Raji (cell line): Measurements from ENCODE around the gene COL20A1.

Source experiments
- POLR2A ChIP-seq: IDR thresholded peaks from 2 replicates; pipeline ENCODE4 v1.6.1; 2011; ENCODE audit warnings: low read depth, low read length, control low read depth; ENCODE audit not compliant: insufficient read depth

Gene COL20A1

DNA sequence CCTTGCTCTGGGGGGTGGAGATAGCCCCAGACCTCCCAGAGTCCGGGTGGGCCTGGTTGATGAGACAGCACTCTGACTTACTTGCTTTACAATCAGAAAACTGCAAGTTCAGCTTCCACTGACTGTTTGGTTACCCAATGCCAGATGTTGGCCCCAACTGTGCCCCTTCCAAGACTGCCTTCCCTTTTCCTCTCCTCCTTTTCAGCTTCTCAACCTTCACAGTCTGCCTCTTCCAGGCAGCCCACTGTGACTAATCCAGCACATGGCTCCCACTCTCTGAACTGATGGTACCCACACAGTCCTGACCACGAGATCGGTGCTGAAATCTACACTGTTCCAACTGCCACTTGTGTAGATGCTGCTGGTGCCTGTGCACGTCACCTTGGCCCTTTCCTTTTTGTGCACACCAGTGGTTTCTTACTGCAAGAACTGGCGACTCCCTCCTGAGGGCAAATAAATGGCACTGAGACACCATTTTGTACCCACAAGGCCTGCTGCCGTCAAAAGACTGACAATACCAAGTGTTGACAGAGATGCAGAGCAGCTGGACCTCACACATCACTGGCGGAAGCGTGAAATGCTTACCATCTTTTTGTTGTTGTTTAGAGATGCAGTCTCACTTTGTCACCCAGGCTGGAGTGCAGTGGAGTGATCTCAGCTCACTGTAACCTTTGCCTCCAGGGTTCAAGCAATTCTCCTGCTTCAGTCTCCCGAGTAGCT is 22.2 kb upstream of the COL20A1 start:
- no peak for TF ChIP-seq POLR2A

DNA sequence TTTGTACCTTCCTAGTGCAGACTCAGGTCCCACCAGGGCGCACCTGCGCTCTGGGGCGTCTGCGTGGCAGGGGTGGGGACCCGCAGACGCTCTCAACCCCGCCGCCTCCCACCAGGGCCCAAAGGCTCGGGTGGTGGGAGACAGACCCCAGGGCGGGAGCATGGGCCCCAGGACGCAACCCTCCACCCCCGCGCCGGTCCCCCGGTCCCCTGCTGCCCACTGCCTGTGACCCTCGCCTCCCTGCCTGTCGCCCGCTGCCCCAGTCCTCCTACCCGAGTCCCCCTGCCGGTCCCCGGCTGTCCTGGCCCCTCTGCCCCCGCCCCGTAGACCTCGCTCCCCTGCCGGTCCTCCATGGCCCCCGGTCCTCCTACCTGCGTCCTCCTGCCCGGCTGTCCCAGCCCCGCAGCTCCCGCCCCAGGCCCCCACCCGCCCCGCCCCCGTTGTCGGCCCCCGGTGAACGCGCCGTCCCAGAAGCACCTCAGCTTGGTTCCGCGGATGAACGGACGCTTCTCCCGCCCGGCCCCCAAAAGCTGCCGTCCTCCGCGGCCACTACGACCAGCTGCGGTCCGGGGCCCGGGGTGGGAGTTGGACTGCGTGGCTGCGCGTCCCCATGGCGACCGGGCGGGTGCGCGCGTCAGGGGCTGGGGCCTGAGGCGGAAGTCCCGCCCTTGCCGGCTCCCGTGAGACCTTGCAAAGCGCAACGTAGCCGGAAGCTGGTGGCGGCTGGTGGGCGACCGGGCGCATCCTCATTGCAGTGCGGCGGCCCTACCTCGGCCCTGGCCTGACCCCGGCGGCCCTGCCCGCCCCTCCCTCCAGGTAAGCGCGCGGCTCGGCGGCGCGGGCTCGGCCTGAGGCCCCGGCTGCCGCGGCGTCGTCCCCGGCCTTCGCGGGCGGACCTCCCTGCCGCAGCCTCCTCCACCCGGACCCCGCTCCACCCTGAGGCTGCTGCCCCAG is 20.6 kb upstream of the COL20A1 start, which contains the start of gene ARFGAP1:
Gene ARFGAP1 (plus strand): TSS at position 709 of the 954 bp plus-strand sequence. CDS start 2,768 bp downstream, outside the sequence.
- TF ChIP-seq POLR2A, result peak; percentile 89

GRCh38 chr20:63273059-63273579 is 19.9 kb upstream of the COL20A1 start:
- no peak for TF ChIP-seq POLR2A

DNA sequence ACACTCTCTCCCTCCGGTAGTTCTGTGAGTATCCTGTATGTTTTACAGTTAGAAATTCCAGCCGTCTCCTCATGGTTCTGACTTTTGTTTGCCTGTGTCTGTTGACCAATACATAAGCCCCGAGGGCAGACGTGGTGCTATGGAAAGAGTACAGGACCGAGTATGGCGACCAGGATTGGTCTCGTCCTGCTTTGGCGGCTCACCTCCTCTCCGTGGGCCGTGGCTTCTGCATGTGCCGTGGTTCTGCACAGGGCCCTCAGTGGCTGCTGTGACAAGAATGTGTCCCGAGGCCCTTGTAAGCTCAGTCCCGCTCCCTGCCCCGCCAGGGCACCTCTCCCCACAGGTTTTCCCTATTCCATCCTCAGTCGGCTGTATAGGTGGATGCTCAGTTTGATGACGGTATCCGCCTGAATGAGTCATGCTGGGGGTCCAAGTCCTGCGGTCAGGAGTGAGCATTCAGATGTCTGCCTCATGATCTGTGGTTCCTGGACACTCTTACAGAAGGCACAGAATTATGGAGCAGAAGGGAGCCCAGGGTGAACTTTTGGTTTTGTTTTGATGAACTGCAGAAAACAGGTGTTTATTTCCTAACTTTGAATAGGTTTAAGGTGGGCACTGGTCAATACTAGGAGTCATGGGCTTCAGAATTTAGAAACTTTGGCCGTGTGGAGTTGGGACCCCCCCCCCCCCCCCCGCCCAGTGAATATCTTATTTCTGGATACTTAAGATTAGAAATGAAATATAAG is 19.2 kb upstream of the COL20A1 start:
- no peak for TF ChIP-seq POLR2A

- no peak for TF ChIP-seq POLR2A
Measured at GRCh38 chr20:63274381-63275228, 18.4 kb upstream of the COL20A1 start.

DNA sequence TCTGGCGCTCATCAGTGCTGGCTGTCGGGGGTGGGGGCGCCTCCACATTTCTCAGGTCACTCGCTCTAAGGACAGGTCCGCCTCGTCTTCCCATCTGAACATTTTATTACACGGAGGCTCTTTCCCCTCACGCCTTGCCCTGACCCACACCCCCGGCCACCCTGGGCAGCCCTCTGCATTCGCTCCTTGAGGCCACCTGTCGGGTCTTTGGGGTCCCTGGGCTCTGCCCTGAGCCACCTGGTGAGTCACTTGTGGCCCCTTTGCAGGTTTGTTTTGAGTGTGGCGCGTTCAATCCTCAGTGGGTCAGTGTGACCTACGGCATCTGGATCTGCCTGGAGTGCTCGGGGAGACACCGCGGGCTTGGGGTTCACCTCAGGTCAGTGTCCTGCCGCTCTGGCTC is 17.2 kb upstream of the COL20A1 start:
- no peak for TF ChIP-seq POLR2A

DNA sequence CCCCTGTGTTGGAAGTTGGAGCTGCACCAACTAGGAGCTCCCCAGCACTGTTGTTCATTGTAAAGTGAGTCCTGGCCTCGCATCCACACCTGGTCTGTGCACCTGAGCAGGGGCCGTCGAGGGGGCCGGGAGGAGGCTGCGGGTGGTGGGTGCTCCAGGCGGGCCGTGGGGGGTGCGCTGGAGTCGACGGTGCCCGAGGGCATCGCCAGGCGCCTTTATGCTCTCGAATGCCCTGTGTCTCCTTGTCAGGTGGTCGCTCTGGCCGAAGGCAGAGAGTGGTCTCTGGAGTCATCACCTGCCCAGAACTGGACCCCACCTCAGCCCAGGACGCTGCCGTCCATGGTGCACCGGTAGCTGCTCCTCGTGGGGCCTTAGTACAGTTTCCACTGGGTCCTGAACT is 16.0 kb upstream of the COL20A1 start:
- no peak for TF ChIP-seq POLR2A

- TF ChIP-seq POLR2A, result no peak
Measured at GRCh38 chr20:63277466-63278272, 15.3 kb upstream of the COL20A1 start.

DNA sequence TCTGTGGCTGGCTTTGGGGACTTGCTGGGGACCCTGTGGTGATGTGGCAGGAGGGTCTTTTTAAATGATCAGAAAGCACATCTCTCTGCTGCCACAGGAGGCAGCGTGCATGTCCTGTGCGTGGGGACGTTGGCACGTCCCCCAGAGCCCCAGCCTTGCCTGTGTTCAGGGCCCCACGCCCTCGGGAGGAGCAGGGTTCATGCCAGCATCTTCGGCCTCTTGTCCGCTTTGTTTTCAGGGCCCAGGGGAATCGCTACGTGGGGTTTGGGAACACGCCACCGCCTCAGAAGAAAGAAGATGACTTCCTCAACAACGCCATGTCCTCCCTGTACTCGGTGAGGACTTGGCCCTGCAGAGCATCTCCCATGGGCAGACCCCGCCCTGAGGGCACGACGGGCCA is 14.3 kb upstream of the COL20A1 start:
- no peak for TF ChIP-seq POLR2A

DNA sequence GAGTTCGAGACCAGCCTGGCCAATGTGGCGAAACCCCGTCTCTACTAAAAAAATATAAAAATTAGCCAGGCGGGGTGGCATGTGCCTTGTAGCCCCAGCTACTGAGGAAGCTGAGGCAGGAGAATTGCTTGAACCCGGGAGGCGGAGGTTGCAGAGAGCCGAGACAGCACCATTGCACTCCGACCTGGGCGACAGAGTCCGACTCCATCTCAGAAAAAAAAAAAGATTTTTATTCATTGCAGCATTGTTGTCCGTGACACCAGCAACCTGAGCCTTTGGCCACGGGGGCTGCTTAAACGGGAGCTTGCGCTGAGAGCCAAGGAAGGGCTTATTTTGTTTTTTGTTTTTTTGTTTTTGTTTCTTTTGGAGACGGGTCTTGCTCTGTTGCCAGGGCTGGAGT is 13.1 kb upstream of the COL20A1 start:
- TF ChIP-seq POLR2A, result no peak

- TF ChIP-seq POLR2A, result no peak
Measured at GRCh38 chr20:63280371-63280770, 12.6 kb upstream of the COL20A1 start.

DNA sequence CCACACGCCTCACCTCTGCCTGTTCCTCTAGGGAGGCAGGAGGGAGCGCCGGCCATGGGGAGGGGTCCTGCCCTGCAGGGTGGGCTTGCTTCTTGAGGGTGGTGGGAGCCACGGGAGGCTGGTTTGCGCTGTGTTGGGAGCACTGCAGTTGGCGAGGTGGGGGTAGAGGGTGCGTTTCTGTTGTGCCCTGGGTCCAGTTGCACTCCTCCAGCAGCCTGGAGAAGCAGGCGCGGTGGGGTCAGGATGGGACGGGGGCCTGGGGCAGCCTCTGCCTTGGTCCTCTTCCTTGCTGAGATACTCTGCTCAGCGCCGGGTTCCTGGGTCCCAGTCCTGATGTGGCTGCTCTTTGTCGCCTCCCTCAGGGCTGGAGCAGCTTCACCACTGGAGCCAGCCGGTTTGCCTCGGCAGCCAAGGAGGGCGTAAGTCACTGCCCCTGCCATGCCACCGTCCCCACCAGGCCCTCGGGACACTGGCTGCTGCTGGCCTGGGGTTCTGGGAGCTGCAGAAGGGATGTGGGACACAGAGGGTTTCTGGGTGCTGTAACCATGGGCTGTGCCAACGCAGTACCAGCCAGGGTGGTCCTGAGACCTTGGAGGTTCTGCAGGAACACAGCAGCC is 11.9 kb upstream of the COL20A1 start:
- no peak for TF ChIP-seq POLR2A

DNA sequence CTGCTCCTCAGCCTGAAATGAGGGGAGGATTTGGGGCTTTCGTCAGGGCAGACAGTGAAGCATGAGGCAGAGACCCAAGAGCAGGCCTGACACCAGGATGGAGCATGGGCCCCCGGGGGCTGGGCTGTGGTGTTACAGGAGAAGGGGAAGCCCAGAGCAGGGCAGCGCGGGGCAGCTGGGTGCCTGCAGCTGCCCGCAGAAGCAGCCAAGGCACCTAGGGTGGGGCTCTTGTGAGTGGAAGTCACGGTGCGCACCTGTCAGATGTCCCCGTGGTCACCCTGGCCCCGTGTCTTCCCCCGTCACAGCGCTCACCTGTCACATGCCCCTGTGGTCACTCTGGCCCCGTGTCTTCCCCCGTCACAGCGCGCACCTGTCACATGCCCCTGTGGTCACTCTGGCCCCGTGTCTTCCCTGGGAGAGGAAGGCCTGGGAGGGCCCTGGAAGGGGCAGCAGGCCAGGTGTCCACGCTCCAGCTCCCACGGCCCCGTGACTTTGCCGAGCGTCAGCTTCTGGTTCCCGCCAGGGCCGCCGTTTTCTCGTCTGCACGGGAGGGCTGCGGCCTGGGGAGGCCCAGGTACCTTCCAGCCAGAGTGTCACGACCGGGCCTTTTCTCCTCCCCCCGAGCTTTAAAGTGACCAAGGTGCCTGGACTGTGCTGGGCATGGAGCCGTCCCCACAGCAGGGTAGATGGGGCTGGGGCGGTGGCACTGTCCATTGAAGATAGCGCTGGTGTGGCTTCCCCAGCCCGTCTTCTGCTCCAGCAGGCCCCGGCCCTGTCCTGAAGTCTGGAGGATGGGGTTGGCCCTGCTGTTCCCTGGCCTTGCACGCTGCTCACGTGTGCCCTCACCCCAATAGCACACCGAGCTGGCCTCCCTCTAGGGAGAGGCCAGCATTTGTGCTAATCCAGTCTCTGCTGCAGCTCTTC is 11.0 kb upstream of the COL20A1 start:
- TF ChIP-seq POLR2A, result no peak
